OCI-LY1 (cell line): ENCODE data around the gene SCUBE2.
"Not testable (repeated sequence)": the region's sequence is repeated elsewhere in the genome, so short reads cannot be mapped to it uniquely, and the experiment has no call there.

Experiments
- CTCF ChIP-seq: fragments of 200-600 bp; sonication (generic), shearing (Covaris generic); IDR thresholded peaks from 2 replicates; pipeline ENCODE4 v1.5.1; 2017; ENCODE audit warnings: mild to moderate bottlenecking, antibody characterized with exemption, low read length, moderate library complexity, mixed read lengths
- EZH2 ChIP-seq: fragments of 200-600 bp; sonication (generic), shearing (Covaris generic); IDR thresholded peaks from 2 replicates; pipeline ENCODE4 v1.8.0; 2017; ENCODE audit warnings: borderline replicate concordance, mixed run types, mild to moderate bottlenecking, antibody characterized with exemption, low read length, moderate library complexity, mixed read lengths

- not testable (repeated sequence) for TF ChIP-seq CTCF, EZH2
Measured at GRCh38 chr11:9097186-9097943, 6.0 kb upstream of the SCUBE2 start.
